Activated CD4-positive, alpha-beta T cell treated with anti-CD3 and anti-CD28 coated beads, Interleukin-2, amount 50 U/mL, for 16 hours (primary cell): ENCODE results near the gene TRIM22.

Source experiments
- DNase-seq: peaks from one replicate; pipeline ENCODE4 v3.0.0-alpha.2; 2020

The TRIM22 gene

DNA sequence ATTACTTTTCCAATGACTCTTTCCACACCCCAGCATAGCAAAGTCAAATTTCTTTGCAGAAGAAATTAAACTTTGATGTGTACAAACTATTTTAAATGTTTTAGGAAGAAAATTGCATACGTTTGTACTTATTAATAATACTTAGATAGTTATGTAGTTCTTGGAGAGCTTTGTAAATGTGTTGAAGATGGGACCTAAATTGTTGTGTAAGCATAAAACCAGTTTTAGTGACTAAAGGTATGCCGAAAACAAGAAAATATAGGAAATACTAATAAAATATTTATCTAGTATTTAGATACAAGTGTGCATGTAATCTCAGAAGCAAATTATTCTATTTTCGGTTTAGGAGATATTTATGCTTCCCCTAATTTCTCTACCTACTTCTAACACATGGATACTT is 60.2 kb downstream of the TRIM22 start:
- no peak for DNase-seq

DNA sequence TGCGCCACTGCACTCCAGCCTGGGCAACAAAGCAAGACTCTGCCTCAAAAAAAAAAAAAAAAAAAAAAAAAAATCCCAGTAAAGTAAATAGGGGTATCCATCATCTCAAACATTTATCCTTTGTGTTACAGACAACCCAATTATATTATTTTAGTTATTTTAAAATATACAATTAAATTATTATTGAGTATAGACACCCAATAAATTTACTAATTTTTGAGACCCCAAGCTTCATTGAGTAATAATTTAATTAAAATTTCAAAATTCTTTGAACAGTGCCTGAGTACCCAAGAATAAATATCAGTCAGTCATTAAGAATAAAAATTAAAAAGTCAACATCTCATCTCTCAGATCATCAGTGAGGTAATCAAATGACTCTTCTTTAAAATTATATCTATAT is 64.4 kb downstream of the TRIM22 start, which contains the start of gene OR52N4:
OR52N4 (plus strand) TSS at position 301 of the 400 bp plus-strand sequence. CDS start 498 bp downstream, outside the sequence.
- no peak for DNase-seq
